Pancreas (tissue), 10 donors: ENCODE measurements around the gene ABI3BP. TPM values are rescaled to one million over a fixed set of nuclear protein-coding genes. Genes with fewer than 3 reads are reported as not detected.

Experiments used
- ATAC-seq, 4 donors: fragments of 200-7000 bp; cut with Tn5 transposase; one replicate each; pipeline versions ENCODE4 v1.8.0 to v1.9.1; 2020; ENCODE audit warnings: mild to moderate bottlenecking in 4 of 4, moderate library complexity in 4 of 4
- DNase-seq, 6 donors: peaks; one replicate each; pipeline ENCODE4 v3.0.0-alpha.2; 2020
- FAIRE-seq: peaks from 2 replicates; lab custom pipeline; 2012; peaks lifted over from hg19 to GRCh38; lab: Jason Lieb, UNC
- H3K27ac ChIP-seq, 4 donors: fragments of 200-600 bp; sonication (generic); 1 replicate in 3 of 4; 2 replicates in 1 of 4; pipeline versions ENCODE4 v1.5.0 to v1.8.0; 2020
- H3K27me3 ChIP-seq, 4 donors: fragments of 200-600 bp; one replicate each; pipeline ENCODE4 v1.8.0; 2021
- H3K36me3 ChIP-seq, 3 donors: fragments of 200-600 bp; sonication (generic) in 1 of 3; one replicate each; pipeline versions ENCODE4 v1.5.0 to v1.8.0; 2020 to 2021
- H3K4me1 ChIP-seq, 3 donors: fragments of 200-600 bp; one replicate each; pipeline ENCODE4 v1.8.0; 2021
- H3K4me3 ChIP-seq, 4 donors: fragments of 200-600 bp; sonication (generic) in 2 of 4; one replicate each; pipeline versions ENCODE4 v1.5.0 to v1.8.0; 2020 to 2021
- H3K9me3 ChIP-seq, 4 donors: fragments of 200-600 bp; one replicate each; pipeline ENCODE4 v1.8.0; 2021
- WGBS, 2 donors: extraction: QIAGEN DNeasy Blood & Tissue Kit; methylation state at CpG; one replicate each; pipeline ENCODE4 v1.1.7; 2013; 5-methylcytosine and 5-hydroxymethylcytosine counted together
- intact Hi-C, 3 donors: fragments of 100-400 bp; cut with DNase I; formaldehyde crosslinking; loops; one replicate each; pipeline versions ENCODE4 v1.11.1 to v1.14.2; 2022
- polyA plus RNA-seq, 2 donors: library from polyadenylated mRNA; stranded (reverse); fragments of 200-250 nt; gene quantifications; one replicate each; pipeline ENCODE4 v1.2.3, GENCODE V29; 2013
- total RNA-seq, 6 donors: library from RNA; stranded (reverse); fragmentation: NEBNext Ultra II Directional in 4 of 6; extraction: Animal tissue kit (Norgen Biotek cat#: 25700) in 4 of 6; gene quantifications; one replicate each; pipeline versions ENCODE4 v1.2.1 to v1.2.4, GENCODE V29; 2021 to 2023
- TF ChIP-seq, protein P1 (sequence below), 4 donors: fragments of 200-600 bp; sonication (generic) in 3 of 4; IDR thresholded peaks; one replicate each; pipeline versions ENCODE4 v1.5.0 to v1.8.0; 2021; ENCODE audit warnings: antibody characterized with exemption in 4 of 4
- donor health status: healthy with polysubstance abuse.
- donor health status: DM: no; HTN: no; CAD: no; lungs with moderate emphysema.
- donor health status: DM: no; HTN: no; CAD: no.
- donor health status: control.
- donor health status: control.
- donor health status: Bipolar disorder and iron deficiency.
- donor health status: DM: yes; HTN: yes; CAD: no.
- donor health status: DM: no; HTN: no; CAD: no.
- donor health status: DM: no; HTN: no; CAD: no.
- donor health status: DM: yes; HTN: yes; CAD: no.

Gene ABI3BP
- total RNA-seq = 10 to 100 TPM in 3 of 6 donors, 1 to 10 TPM in 3; 3.1 to 25.3 (median 11.2) TPM
- polyA plus RNA-seq = 1 to 10 TPM; 2.6 to 3.6 TPM

DNA sequence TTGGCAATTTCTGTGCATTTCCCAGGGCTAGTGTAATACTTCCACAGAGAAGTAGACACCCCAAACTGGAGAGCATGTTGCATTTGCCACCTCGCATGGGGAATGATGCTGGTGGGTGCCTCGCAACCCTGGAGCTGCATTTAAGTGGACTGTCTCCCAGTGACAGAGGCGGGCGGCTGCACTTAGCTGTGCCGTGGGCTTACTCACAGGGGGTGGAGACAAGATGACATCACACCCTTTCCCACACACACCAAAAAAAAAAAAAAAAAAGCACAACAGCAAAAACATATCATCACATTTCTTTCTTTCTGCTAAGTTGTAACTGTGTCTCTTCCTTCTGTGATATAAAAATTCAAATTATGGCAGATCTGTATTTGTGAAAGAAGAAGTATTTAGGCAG, at the start of gene ABI3BP:
Gene ABI3BP (minus strand): TSS at position 113 of the 400 bp plus-strand sequence. CDS start 37 bp downstream, at position 76.
- FAIRE-seq (peak; percentile 90), DNase-seq (peak; percentile 35 to 72 (median 65)), ATAC-seq (peak; percentile 90 to 96 (median 94))
- H3K4me3 ChIP-seq = peak within 1 kb of the TSS in 3 of 4 donors; percentile 3 to 23 (median 21)
- no peaks in the 10 kb centered on the region for H3K36me3 ChIP-seq
- intact Hi-C loops = no loop called here
- no peaks in the 10 kb centered on the region for H3K27me3 ChIP-seq
- peaks cover 0 to 9% (median 9%) of the 10 kb centered on the region in 3 donors for H3K4me1 ChIP-seq
- no peaks in the 10 kb centered on the region for H3K9me3 ChIP-seq
- 22 to 35% methylated on average over 5 of the region's 5 CpGs for WGBS, 2 donors
- TF ChIP-seq, protein P1, sequence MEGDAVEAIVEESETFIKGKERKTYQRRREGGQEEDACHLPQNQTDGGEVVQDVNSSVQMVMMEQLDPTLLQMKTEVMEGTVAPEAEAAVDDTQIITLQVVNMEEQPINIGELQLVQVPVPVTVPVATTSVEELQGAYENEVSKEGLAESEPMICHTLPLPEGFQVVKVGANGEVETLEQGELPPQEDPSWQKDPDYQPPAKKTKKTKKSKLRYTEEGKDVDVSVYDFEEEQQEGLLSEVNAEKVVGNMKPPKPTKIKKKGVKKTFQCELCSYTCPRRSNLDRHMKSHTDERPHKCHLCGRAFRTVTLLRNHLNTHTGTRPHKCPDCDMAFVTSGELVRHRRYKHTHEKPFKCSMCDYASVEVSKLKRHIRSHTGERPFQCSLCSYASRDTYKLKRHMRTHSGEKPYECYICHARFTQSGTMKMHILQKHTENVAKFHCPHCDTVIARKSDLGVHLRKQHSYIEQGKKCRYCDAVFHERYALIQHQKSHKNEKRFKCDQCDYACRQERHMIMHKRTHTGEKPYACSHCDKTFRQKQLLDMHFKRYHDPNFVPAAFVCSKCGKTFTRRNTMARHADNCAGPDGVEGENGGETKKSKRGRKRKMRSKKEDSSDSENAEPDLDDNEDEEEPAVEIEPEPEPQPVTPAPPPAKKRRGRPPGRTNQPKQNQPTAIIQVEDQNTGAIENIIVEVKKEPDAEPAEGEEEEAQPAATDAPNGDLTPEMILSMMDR (IDR thresholded peaks at IDR 0.05) = no peak
- H3K27ac ChIP-seq = peak within 1 kb of the TSS in 2 of 4 donors; percentile 52 to 62

DNA sequence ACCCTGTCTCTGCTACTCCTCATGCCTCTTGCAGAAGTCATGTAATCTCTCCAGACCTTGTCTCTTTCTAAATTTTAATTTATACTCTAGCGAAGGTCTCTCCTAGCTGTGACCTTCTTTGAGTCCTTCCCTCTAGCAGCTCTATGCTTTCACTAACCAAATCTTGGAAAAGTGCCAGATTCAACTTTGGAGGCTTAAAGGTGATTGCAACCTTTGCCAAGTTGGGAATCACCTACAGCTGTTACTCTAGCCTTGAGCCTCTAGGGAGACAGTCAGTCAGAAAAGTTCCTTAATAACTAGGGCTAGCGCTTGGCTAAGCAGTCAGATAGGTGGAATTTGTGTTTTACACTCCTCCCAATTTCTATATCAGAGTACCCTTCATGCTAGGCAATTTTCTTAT, 46.1 kb upstream of the ABI3BP start:
- FAIRE-seq = no peak
- 18 to 20% methylated on average over 2 of the region's 2 CpGs for WGBS, 2 donors
- intact Hi-C loops = no loop called here
- peak; percentile 59 to 78 (median 74) for ATAC-seq
- Histone ChIP-seq H3K36me3 (no peaks in the 10 kb centered on the region), H3K27me3 (no peaks in the 10 kb centered on the region), H3K4me3 (no peak overlapping the region), H3K27ac (no peak overlapping the region), H3K4me1 (peaks cover 0 to 7% (median 0%) of the 10 kb centered on the region in 3 donors), H3K9me3 (no peaks in the 10 kb centered on the region)
- DNase-seq = peak in 2 of 6 donors; percentile 11 to 16
- TF ChIP-seq, protein P1 (IDR thresholded peaks at IDR 0.05) = no peak

DNA sequence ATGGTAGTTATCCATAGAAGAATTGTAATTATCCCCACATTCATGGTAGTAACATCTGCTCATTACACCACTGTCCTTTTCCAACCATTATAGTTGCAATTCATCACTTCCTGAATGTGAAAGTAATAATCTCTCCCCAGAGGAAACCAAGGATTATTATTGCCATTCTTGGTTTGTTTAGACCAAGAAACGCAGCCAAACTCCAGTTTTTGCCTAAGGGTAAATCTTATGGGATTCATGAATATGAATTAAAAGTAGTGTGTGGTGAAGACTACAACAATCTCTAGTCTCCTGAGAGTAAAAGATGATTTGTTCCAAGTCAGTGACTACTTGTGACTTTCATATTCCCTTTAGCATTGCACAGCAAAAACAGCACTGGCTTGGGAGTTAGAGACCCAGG, 45.7 kb upstream of the ABI3BP start:
- H3K27me3 ChIP-seq = no peaks in the 10 kb centered on the region
- no peaks in the 10 kb centered on the region for H3K9me3 ChIP-seq
- no peak overlapping the region for H3K27ac ChIP-seq
- intact Hi-C loops = no loop called here
- WGBS, 2 donors = 78% methylated on average over 1 of the region's 1 CpG
- DNase-seq = no peak
- ATAC-seq = no peak
- H3K4me3 ChIP-seq = no peak overlapping the region
- H3K36me3 ChIP-seq = no peaks in the 10 kb centered on the region
- peaks cover 0 to 7% (median 0%) of the 10 kb centered on the region in 3 donors for H3K4me1 ChIP-seq
- no peak for FAIRE-seq
- TF ChIP-seq, protein P1 (IDR thresholded peaks at IDR 0.05) = no peak

GRCh38 chr3:101038393-101038792, 45.2 kb upstream of the ABI3BP start:
- no peaks in the 10 kb centered on the region for H3K9me3 ChIP-seq
- 93 to 95% methylated on average over 1 of the region's 1 CpG for WGBS, 2 donors
- H3K4me3 ChIP-seq = no peak overlapping the region
- TF ChIP-seq, protein P1 (IDR thresholded peaks at IDR 0.05) = no peak
- ATAC-seq (no peak), DNase-seq (no peak), FAIRE-seq (no peak)
- H3K27me3 ChIP-seq = no peaks in the 10 kb centered on the region
- peaks cover 0 to 7% (median 0%) of the 10 kb centered on the region in 3 donors for H3K4me1 ChIP-seq
- H3K36me3 ChIP-seq = no peaks in the 10 kb centered on the region
- intact Hi-C loops = no loop called here
- no peak overlapping the region for H3K27ac ChIP-seq

GRCh38 chr3:101037613-101038012, 44.4 kb upstream of the ABI3BP start:
- H3K27me3 ChIP-seq = no peaks in the 10 kb centered on the region
- H3K36me3 ChIP-seq = no peaks in the 10 kb centered on the region
- H3K9me3 ChIP-seq = no peaks in the 10 kb centered on the region
- H3K27ac ChIP-seq = no peak overlapping the region
- WGBS, 2 donors = 85 to 92% methylated on average over 5 of the region's 5 CpGs
- TF ChIP-seq, protein P1 (IDR thresholded peaks at IDR 0.05) = no peak
- peaks cover 0 to 7% (median 0%) of the 10 kb centered on the region in 3 donors for H3K4me1 ChIP-seq
- DNase-seq (no peak), ATAC-seq (no peak), FAIRE-seq (no peak)
- H3K4me3 ChIP-seq = no peak overlapping the region
- intact Hi-C loops = no loop called here
